Measurements from ENCODE around the gene POP7. TPM values are rescaled to one million over a fixed set of nuclear protein-coding genes. Genes with fewer than 3 reads are reported as not detected.

Gene POP7
- total RNA-seq, 1 experiment from 2014 or later: 96.9 TPM

- no peak overlapping the region for H3K27ac ChIP-seq (ENCODE audit: insufficient read length, low read depth, low read length)
- no peak overlapping the region for H2BK12ac ChIP-seq (ENCODE audit: insufficient read length, low read depth, low read length)
- no peak overlapping the region for H4K5ac ChIP-seq (ENCODE audit: insufficient read length, low read depth, low read length)
- no peak overlapping the region for H4K91ac ChIP-seq (ENCODE audit: insufficient read length, low read depth, low read length)
- H3K14ac ChIP-seq (ENCODE audit: insufficient read depth, low read length): no peak overlapping the region; the same call in 1 of the 2 replicates
- no peak for TF ChIP-seq CTCF (conservative IDR thresholded peaks at IDR 0.05)
- no peaks in the 10 kb centered on the region for H3K9me3 ChIP-seq (ENCODE audit: control insufficient read depth, low read depth, low read length)
- Mint-ChIP-seq H3K27ac (peak overlapping the region; percentile 63 to 98 (median 96); a peak in 5 of 7 replicates), H3K9me3 (peaks cover 0 to 2% of the 10 kb centered on the region in 2 experiments; a peak in 1 of 5 replicates), H3K4me3 (peak overlapping the region; percentile 96 to 99), H3K36me3 (ENCODE audit: insufficient read depth in 1 of 3, low read depth in 3 of 3) (peaks cover 4 to 20% (median 17%) of the 10 kb centered on the region in 3 experiments; a peak in 6 of 7 replicates), H3K4me1 (peaks cover 6 to 10% of the 10 kb centered on the region in 2 experiments), H3K27me3 (ENCODE audit: low read depth) (no peaks in the 10 kb centered on the region)
- no peak overlapping the region for H2BK15ac ChIP-seq (ENCODE audit: low read depth, low read length)
- H2BK5ac ChIP-seq (ENCODE audit: insufficient read length, low read length): no peak overlapping the region
- H3K27me3 ChIP-seq (ENCODE audit: insufficient read depth, low read length): no peaks in the 10 kb centered on the region
- H3K79me1 ChIP-seq (ENCODE audit: insufficient read depth, low read depth, low read length, poor library complexity, severe bottlenecking): peaks cover 5% of the 10 kb centered on the region
- no peak overlapping the region for H3K4ac ChIP-seq (ENCODE audit: low read depth, low read length)
- H4K20me1 ChIP-seq (ENCODE audit: control insufficient read depth, insufficient read depth, insufficient read length): no peaks in the 10 kb centered on the region
- no peak overlapping the region for H2BK120ac ChIP-seq (ENCODE audit: low read depth, low read length, poor library complexity, severe bottlenecking)
- H2BK20ac ChIP-seq (ENCODE audit: low read depth, low read length, poor library complexity, severe bottlenecking): no peak overlapping the region
- H3K18ac ChIP-seq (ENCODE audit: insufficient read length, low read depth, low read length): no peak overlapping the region
- WGBS (ENCODE audit: extremely low coverage, insufficient read length, low lambda C conversion rate): no CpG with 5 or more reads among the region's 34 CpGs
- no peak overlapping the region for H2AK5ac ChIP-seq (ENCODE audit: insufficient read length, low read length)
- H3K23ac ChIP-seq (ENCODE audit: insufficient read length, low read depth, low read length): no peak overlapping the region
- DNase-seq: peak; percentile 41
- no peaks in the 10 kb centered on the region; the same call in 1 of the 2 replicates for H3K4me1 ChIP-seq (ENCODE audit: insufficient read depth, low read length)
- peak overlapping the region; percentile 93 for H3K9ac ChIP-seq (ENCODE audit: extremely low read depth, insufficient read length, low read length)
- peak overlapping the region; percentile 81 for H3K4me2 ChIP-seq (ENCODE audit: insufficient read depth, insufficient read length, low read length)
- peaks cover 10% of the 10 kb centered on the region; the same call in 1 of the 2 replicates for H3K79me2 ChIP-seq (ENCODE audit: insufficient read depth, low read length)
- H4K8ac ChIP-seq (replicated peaks; ENCODE audit: insufficient read length, low read depth, low read length): no peak overlapping the region
- H3K23me2 ChIP-seq (ENCODE audit: insufficient read length, low read depth, low read length, poor library complexity, severe bottlenecking): peaks cover 15% of the 10 kb centered on the region
- H2AFZ ChIP-seq (ENCODE audit: low read length): no peak overlapping the region
- H3T11ph ChIP-seq (ENCODE audit: low read length): no peak overlapping the region
- no peak overlapping the region for H3K56ac ChIP-seq (ENCODE audit: insufficient read length, low read depth, low read length)
Measured at GRCh38 chr7:100706672-100707311, 871 bp downstream of the POP7 start.
